H1 (cell line): ENCODE data around the gene TBC1D13. TPM values are rescaled to one million over a fixed set of nuclear protein-coding genes. Genes with fewer than 3 reads are reported as not detected.

Experiments used
- BACH1 ChIP-seq: IDR thresholded peaks from 2 replicates; pipeline ENCODE4 v1.6.1; 2012; ENCODE audit warnings: low read length, improper control_type of control experiment
- BCL11A ChIP-seq, 2 experiments: IDR thresholded peaks; one replicate each; pipeline ENCODE4 v1.6.1; 2011; ENCODE audit warnings: low read depth in 2 of 2, low read length in 2 of 2, mild to moderate bottlenecking in 2 of 2
- BRCA1 ChIP-seq: IDR thresholded peaks from 2 replicates; pipeline ENCODE4 v1.6.1; 2012; ENCODE audit warnings: low read depth, low read length, improper control_type of control experiment
- NRF1 ChIP-seq: IDR thresholded peaks from 2 replicates; pipeline ENCODE4 v1.6.1; 2011; ENCODE audit warnings: mild to moderate bottlenecking, low read depth, low read length, improper control_type of control experiment
- POLR2AphosphoS5 ChIP-seq: IDR thresholded peaks from 2 replicates; pipeline ENCODE4 v1.6.1; 2011; ENCODE audit warnings: low read depth, low read length
- SAP30 ChIP-seq: fragments of 300-600 bp; sonication (generic); IDR thresholded peaks from 2 replicates; pipeline ENCODE4 v1.7.1; 2012; ENCODE audit warnings: low read length, moderate library complexity, mild to moderate bottlenecking, inconsistent platforms; ENCODE audit not compliant: insufficient read depth, insufficient replicate concordance
- SIN3A ChIP-seq, 2 experiments: IDR thresholded peaks in 1 of 2; conservative IDR thresholded peaks in 1 of 2; 2 replicates each; pipeline ENCODE4 v1.6.1; 2011 to 2012; ENCODE audit warnings: low read length in 2 of 2, improper control_type of control experiment in 1 of 2, low read depth in 1 of 2, mild to moderate bottlenecking in 1 of 2
- SP1 ChIP-seq: IDR thresholded peaks from 2 replicates; pipeline ENCODE4 v1.6.1; 2011; ENCODE audit warnings: low read depth, low read length
- YY1 ChIP-seq: IDR thresholded peaks from 2 replicates; pipeline ENCODE4 v1.6.1; 2011; ENCODE audit warnings: low read depth, mild to moderate bottlenecking, low read length
- polyA plus RNA-seq, 7 experiments: library from polyadenylated mRNA; depleted of rRNA in 3 of 7; stranded (reverse) in 5 of 7; unstranded in 2 of 7; fragments of >200 nt in 5 of 7; fragments of 200-250 nt in 2 of 7; gene quantifications; 1 replicate in 5 of 7; 2 replicates in 1 of 7; 4 replicates in 1 of 7; pipeline versions ENCODE4 v1.2.1 to v1.2.3, GENCODE V29; 2011 to 2013; ENCODE audit warnings: missing spikeins in 2 of 7, mixed read lengths in 2 of 7
- total RNA-seq: library from RNA; stranded (reverse); fragmentation: NEBNext Ultra II Directional; extraction: Animal tissue kit (Norgen Biotek cat#: 25700); gene quantifications from 2 replicates; pipeline ENCODE4 v1.2.1, GENCODE V29; 2021

The TBC1D13 gene
- total and polyA plus RNA-seq, 2 of the 8 experiments (the other 6 are each of a cell fraction or from before 2014, with no cell fraction given), result 21.3 to 24.7 TPM

DNA sequence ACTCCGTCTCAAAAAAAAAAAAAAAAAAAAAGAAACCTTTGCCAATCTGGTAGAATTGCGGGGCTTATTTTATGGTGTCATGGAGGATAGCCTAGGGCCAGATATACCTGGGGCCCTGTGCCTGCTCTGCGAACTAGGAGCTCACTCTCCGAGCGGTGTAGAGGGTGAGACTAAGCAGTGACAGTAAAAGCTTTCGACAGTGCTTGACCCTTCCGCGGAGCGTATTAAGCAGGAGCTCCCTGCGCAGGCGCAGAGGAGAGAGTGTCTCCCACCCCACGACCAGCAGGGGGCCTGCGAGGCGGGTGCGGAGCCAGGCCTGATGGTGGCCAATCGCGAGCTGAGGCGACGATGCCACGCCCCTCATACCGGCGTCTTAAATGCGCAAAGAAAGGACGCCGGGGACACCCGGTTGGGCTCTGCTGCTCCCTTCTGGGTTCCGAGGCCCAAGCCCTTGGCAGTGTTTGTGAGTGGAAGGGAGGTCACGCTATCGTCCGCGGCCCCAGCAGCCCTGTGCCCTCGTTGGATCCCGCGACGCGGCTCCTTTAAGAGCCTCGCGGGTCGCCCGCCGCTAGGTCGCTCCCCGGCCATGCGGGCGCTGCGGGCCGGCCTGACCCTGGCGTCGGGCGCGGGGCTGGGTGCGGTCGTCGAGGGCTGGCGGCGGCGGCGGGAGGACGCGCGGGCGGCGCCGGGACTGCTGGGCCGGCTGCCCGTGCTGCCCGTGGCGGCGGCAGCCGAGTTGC, 31.2 kb downstream of the TBC1D13 start, which contains the start of gene ENDOG (continued):
- no peak for TF ChIP-seq YY1
- TF ChIP-seq BACH1, result 0 out of 2 replicates have a peak, but pooled peaks have one; percentile 28
- peak; percentile 96 for TF ChIP-seq NRF1
- TF ChIP-seq SAP30, result no peak
- TF ChIP-seq BCL11A (IDR thresholded peaks at IDR 0.05; ENCODE audit: low read depth in 2 of 2, low read length in 2 of 2), result no peak
- TF ChIP-seq SIN3A (conservative IDR thresholded peaks at IDR 0.05 in 1 of 2, IDR thresholded peaks at IDR 0.05 in 1 of 2; ENCODE audit: low read depth in 1 of 2, low read length in 2 of 2), result peak in 1 of 2 experiments; percentile 46; a peak in 2 of 4 replicates
- peak; percentile 83 for TF ChIP-seq POLR2AphosphoS5
- TF ChIP-seq SP1, result peak; percentile 46; the same call in 1 of the 2 replicates
- no peak for TF ChIP-seq BRCA1
